ENCODE measurements around the gene TCP11.

The TCP11 gene

DNA sequence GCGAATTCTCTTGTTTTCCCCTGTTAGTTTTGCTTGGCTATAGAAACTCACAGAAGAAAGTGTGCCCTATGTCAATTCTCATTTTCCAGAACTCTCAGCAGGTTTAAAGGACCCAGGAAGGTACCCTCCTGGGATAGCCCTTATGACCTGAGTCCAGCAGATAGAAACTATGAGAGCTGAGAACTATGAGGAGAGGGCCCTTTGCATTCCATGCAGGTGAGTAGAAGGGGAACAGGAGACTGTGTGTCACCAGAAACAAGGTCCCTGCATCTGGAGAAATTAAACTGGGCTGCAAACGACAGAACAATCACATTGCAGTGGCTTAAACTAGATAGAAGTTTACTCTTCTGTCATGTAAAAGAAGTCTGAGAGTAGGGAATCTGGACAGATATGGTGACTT lies 36.9 kb upstream of the TCP11 start:
- Histone ChIP-seq H3K27ac (no peak overlapping the region), H3K4me3 (no peak overlapping the region)

DNA sequence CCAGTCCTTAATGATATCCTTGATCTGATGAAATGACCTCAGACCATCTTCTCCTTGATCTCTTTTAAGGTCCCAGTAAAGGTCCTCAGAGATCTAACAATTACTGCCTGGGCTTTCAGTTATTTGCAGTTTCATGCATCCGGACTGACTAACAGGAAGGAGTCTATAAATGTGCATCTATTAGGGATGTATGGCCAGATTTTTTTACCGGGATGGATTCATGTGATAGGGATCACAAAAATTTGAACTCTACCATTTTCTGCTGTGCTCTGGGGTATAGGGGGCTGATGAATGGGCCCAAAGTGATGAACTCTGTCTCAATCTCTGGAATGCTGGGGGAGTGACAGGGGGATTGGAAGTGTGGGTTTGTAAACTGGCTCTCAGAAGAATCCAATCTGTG lies 36.5 kb upstream of the TCP11 start:
- TF ChIP-seq, protein P1, sequence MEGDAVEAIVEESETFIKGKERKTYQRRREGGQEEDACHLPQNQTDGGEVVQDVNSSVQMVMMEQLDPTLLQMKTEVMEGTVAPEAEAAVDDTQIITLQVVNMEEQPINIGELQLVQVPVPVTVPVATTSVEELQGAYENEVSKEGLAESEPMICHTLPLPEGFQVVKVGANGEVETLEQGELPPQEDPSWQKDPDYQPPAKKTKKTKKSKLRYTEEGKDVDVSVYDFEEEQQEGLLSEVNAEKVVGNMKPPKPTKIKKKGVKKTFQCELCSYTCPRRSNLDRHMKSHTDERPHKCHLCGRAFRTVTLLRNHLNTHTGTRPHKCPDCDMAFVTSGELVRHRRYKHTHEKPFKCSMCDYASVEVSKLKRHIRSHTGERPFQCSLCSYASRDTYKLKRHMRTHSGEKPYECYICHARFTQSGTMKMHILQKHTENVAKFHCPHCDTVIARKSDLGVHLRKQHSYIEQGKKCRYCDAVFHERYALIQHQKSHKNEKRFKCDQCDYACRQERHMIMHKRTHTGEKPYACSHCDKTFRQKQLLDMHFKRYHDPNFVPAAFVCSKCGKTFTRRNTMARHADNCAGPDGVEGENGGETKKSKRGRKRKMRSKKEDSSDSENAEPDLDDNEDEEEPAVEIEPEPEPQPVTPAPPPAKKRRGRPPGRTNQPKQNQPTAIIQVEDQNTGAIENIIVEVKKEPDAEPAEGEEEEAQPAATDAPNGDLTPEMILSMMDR (IDR thresholded peaks at IDR 0.05): no peak
- no peak for DNase-seq (ENCODE audit: low spot score)
- Histone ChIP-seq H3K4me3 (no peak overlapping the region), H3K27ac (no peak overlapping the region)

More for the DNA sequence above, 36.9 kb upstream of the TCP11 start:
- no peak for DNase-seq (ENCODE audit: low spot score)
- TF ChIP-seq, protein P1 (IDR thresholded peaks at IDR 0.05): no peak

DNA sequence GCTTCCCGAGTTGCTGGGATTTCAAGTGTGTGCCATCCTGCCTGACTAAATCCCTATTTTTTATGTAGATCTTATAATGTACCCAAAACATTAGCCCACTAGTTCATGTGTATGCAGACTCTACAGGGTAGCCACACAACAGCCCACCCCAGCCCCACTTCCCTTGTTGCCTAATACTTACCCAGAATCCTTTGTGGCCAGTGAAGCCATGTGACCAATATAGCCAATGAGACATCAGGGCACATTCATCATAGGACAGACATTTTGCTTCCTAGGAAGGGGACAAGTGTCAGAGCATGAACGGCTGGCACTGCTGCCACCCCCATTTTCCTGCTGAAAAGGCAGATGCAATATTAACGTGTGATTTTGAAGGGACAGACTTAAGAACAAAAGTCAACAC lies 36.0 kb upstream of the TCP11 start:
- Histone ChIP-seq H3K4me3 (no peak overlapping the region), H3K27ac (no peak overlapping the region)
- no peak for DNase-seq (ENCODE audit: low spot score)
- TF ChIP-seq, protein P1 (IDR thresholded peaks at IDR 0.05): no peak

DNA sequence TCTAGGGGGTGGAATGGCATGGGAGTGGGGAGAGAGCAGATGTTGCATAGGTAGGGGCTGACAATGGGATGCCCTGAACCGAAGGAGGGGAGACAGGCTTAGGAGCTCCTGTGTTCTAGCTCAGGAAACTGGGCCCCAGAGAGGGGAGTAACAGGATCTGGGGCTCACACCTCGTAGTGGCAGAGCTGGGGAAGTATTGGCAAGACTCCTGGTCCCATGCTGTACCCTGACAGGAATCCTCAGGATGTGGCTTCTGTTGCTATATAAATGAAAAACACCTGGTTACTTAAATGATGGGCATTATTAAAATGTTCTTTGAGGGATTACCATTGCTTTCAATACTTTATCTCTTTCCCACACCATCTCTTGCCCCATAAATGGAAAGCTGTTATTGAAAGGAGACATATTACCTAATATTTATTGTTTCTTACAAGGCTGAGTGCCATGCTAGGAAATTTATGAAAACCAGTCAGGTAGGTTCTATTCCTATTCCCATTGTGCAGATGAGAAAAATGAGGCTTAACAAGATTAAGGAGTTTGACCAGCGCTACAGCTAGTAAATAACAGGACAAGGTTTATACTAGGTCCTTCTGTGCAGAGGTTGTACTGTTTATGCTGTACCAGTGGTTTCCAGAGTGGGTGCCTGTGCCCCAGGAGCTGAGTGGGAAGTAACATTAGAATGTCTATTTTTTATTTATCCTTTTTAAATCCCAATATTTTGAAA lies 35.3 kb upstream of the TCP11 start:
- no peak for DNase-seq (ENCODE audit: low spot score)
- Histone ChIP-seq H3K4me3 (no peak overlapping the region), H3K27ac (no peak overlapping the region)
- TF ChIP-seq, protein P1 (IDR thresholded peaks at IDR 0.05): no peak

DNA sequence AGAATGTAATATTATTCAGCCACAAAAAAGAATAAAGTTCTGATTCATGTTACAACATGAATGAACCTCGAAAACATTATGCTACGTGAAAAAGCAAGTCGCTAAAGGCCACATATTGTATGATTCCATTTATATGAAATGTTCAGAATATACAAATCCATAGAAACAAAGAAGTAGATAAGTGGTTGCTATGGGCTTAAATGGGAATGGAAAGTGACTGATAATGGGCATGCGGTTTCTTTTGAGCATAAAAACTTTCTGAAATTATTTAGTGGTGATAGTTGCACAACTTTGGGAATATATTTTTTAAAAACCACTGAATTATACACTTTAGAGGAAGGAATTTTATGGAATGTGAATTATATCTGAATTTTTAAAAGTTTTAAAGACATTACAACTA lies 33.4 kb upstream of the TCP11 start:
- Histone ChIP-seq H3K27ac (no peak overlapping the region), H3K4me3 (no peak overlapping the region)
- TF ChIP-seq, protein P1 (IDR thresholded peaks at IDR 0.05): no peak
- no peak for DNase-seq (ENCODE audit: low spot score)

DNA sequence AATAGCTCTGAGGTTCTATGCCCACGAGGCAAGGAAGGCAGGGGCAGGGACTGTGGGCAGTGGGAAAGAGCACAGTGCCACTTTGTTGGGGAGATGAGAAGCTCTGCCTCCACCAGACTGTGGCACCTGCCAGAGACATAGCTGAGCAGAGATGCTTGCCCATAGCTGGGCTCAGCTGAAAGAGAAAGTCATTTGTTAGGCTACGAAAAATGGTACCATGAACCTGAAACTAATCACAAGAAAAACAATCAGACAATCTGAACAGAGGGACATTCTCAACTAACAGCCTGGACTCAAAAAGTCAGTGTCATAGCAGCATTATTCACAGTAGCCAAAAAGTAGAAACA lies 32.9 kb upstream of the TCP11 start:
- no peak overlapping the region for H3K4me3 ChIP-seq
- TF ChIP-seq, protein P1 (IDR thresholded peaks at IDR 0.05): no peak
- H3K27ac ChIP-seq: no peak overlapping the region
- DNase-seq (ENCODE audit: low spot score): no peak

DNA sequence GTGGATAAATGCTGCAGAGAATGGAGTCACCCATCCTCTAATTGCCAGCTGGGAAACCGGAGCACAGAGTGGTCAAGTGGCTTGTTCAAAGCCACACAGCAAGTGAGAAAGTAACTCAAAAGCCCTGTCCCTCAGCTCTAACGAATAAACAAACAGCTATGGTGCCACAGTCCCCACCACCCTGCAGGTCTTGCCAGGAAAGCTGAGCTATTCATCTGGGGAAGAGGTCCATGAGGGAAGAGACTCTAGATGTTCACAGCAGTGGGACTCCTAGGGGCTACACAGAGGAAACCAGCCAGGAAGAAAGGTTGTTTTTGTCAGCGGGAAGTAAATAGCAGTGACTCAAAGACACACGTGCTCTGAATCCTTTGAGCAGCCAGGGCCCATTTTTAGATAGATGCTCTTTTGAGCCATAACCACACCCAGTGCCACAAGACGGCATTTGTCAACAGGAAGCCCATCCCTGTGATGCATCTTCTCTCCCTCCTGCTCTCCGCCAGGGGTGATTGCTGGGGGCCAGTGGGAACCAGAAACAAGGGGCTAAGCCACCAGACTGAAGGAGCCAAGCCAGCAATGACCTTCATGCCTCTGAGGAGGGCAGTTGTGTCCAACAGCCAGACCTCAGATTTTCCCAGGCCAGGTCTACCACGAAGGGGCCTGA lies 32.4 kb upstream of the TCP11 start:
- DNase-seq (ENCODE audit: low spot score): no peak
- TF ChIP-seq, protein P1 (IDR thresholded peaks at IDR 0.05): no peak
- no peak overlapping the region for H3K4me3 ChIP-seq
- H3K27ac ChIP-seq: no peak overlapping the region
